T-helper 22 cell (primary cell): Measurements from ENCODE around the gene ADRA2B.
"Not testable (repeated sequence)": the region's sequence is repeated elsewhere in the genome, so short reads cannot be mapped to it uniquely, and the experiment has no call there.

Experiments used
- DNase-seq: peaks from one replicate; pipeline ENCODE4 v3.0.0-alpha.2; 2020; ENCODE audit warnings: low read depth

Gene ADRA2B

GRCh38 chr2:96150007-96150640, 33.8 kb upstream of the ADRA2B start:
- no peak for DNase-seq

GRCh38 chr2:96148410-96149217, 32.2 kb upstream of the ADRA2B start:
- peak; percentile 99 for DNase-seq

- DNase-seq: no peak
These were observed 31.3 kb upstream of the ADRA2B start for GRCh38 chr2:96147593-96148201.

- peak; percentile 50 for DNase-seq
These were observed 30.7 kb upstream of the ADRA2B start for GRCh38 chr2:96146881-96147592.

- DNase-seq: peak; percentile 85
These were observed 29.9 kb upstream of the ADRA2B start for GRCh38 chr2:96146153-96146880.

- DNase-seq: no peak
These were observed 29.4 kb upstream of the ADRA2B start for GRCh38 chr2:96145848-96146152.

GRCh38 chr2:96145036-96145847, 28.9 kb upstream of the ADRA2B start, which contains the start of gene DUSP2:
DUSP2 (minus strand) TSS chr2:96145440; CDS start chr2:96145354, 86 bp downstream.
- DNase-seq: peak; percentile 90

GRCh38 chr2:96144481-96145035, 28.2 kb upstream of the ADRA2B start:
- no peak for DNase-seq

GRCh38 chr2:96143848-96144480, 27.6 kb upstream of the ADRA2B start:
- DNase-seq: no peak

- DNase-seq: no peak
These were observed 27.0 kb upstream of the ADRA2B start for GRCh38 chr2:96143231-96143847.

GRCh38 chr2:96142217-96143113, 26.1 kb upstream of the ADRA2B start:
- peak; percentile 57 for DNase-seq

GRCh38 chr2:96141624-96141967, 25.2 kb upstream of the ADRA2B start:
- not testable (repeated sequence) for DNase-seq

GRCh38 chr2:96140941-96141623, 24.7 kb upstream of the ADRA2B start:
- DNase-seq: no peak

- DNase-seq: no peak
These were observed 22.9 kb upstream of the ADRA2B start for GRCh38 chr2:96139181-96139758.

- no peak for DNase-seq
These were observed 22.1 kb upstream of the ADRA2B start, which contains the start of gene ASTL for GRCh38 chr2:96138179-96139145. ASTL (minus strand) TSS chr2:96138502; CDS start chr2:96138436, 66 bp downstream.
